Ovary (tissue), 3 donors: ENCODE measurements around the gene ZKSCAN3.

Source experiments
- POLR2A ChIP-seq: fragments of 450-650 bp; IDR thresholded peaks from one replicate; pipeline ENCODE4 v1.6.1; 2017; ENCODE audit warnings: antibody characterized with exemption, mild to moderate bottlenecking, moderate library complexity
- TF ChIP-seq, protein P1 (sequence below), 3 donors: fragments of 450-650 bp in 2 of 3; fragments of 200-600 bp in 1 of 3; IDR thresholded peaks; one replicate each; pipeline versions ENCODE4 v1.5.1 to v1.8.0; 2016 to 2022; ENCODE audit warnings: antibody characterized with exemption in 3 of 3, mild to moderate bottlenecking in 1 of 3
- donor health status: DM: no; HTN: no; CAD: no.

DNA sequence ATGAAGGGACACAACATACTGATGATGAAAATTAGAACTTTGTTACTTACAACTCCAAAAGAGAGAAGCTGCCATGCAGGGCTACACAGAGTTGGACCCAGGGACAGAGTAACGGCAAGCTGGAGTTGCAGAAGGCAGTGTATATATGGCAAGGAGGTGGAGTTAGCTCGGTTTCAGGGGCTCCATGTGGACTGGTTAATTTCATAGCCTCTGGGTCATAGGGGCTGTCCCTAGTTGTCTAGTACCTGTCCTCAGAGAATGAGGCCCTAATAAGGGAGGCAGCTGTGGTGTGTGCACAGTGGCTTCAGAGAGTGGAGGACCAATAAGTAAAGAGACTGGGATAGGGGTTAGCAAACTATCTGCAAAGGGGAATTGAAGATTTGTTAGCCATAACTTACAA, 57.7 kb downstream of the ZKSCAN3 start:
- TF ChIP-seq, protein P1, sequence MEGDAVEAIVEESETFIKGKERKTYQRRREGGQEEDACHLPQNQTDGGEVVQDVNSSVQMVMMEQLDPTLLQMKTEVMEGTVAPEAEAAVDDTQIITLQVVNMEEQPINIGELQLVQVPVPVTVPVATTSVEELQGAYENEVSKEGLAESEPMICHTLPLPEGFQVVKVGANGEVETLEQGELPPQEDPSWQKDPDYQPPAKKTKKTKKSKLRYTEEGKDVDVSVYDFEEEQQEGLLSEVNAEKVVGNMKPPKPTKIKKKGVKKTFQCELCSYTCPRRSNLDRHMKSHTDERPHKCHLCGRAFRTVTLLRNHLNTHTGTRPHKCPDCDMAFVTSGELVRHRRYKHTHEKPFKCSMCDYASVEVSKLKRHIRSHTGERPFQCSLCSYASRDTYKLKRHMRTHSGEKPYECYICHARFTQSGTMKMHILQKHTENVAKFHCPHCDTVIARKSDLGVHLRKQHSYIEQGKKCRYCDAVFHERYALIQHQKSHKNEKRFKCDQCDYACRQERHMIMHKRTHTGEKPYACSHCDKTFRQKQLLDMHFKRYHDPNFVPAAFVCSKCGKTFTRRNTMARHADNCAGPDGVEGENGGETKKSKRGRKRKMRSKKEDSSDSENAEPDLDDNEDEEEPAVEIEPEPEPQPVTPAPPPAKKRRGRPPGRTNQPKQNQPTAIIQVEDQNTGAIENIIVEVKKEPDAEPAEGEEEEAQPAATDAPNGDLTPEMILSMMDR (IDR thresholded peaks at IDR 0.05): no peak
- TF ChIP-seq POLR2A: no peak
